Effector memory CD4-positive, alpha-beta T cell (primary cell): ENCODE data around the gene KCNS3.

Experiments
- DNase-seq, 3 donors: peaks; one replicate each; pipeline ENCODE4 v3.0.0-alpha.2; 2020
- H3K27ac ChIP-seq: 2 replicates; pipeline ENCODE4 v1.7.0; 2013; ENCODE audit warnings: mild to moderate bottlenecking, low read length, moderate library complexity; ENCODE audit not compliant: insufficient read depth, poor library complexity, severe bottlenecking
- H3K27me3 ChIP-seq: replicated peaks from 2 replicates; pipeline ENCODE4 v1.7.0; 2013; ENCODE audit warnings: mild to moderate bottlenecking, low read length; ENCODE audit not compliant: insufficient read depth, control insufficient read depth, poor library complexity, severe bottlenecking
- H3K36me3 ChIP-seq: 2 replicates; pipeline ENCODE4 v1.7.0; 2013; ENCODE audit warnings: mild to moderate bottlenecking, low read length, moderate library complexity; ENCODE audit not compliant: control insufficient read depth, insufficient read depth
- H3K4me1 ChIP-seq: 2 replicates; pipeline ENCODE4 v1.7.0; 2013; ENCODE audit warnings: low read length, mild to moderate bottlenecking; ENCODE audit not compliant: control insufficient read depth, insufficient read depth, poor library complexity, severe bottlenecking
- H3K4me3 ChIP-seq: 2 replicates; pipeline ENCODE4 v1.7.0; 2013; ENCODE audit warnings: low read length, low read depth, mild to moderate bottlenecking; ENCODE audit not compliant: insufficient read depth, poor library complexity, severe bottlenecking
- H3K9me3 ChIP-seq: 2 replicates; pipeline ENCODE4 v1.7.0; 2013; ENCODE audit warnings: mild to moderate bottlenecking, low read length, moderate library complexity; ENCODE audit not compliant: control insufficient read depth

The KCNS3 gene

GRCh38 chr2:17850151-17850550 lies 28.3 kb upstream of the KCNS3 start:
- Histone ChIP-seq H3K9me3 (no peaks in the 10 kb centered on the region), H3K36me3 (no peaks in the 10 kb centered on the region), H3K4me1 (no peaks in the 10 kb centered on the region), H3K4me3 (no peak overlapping the region), H3K27me3 (no peaks in the 10 kb centered on the region), H3K27ac (no peak overlapping the region)
- DNase-seq = no peak

GRCh38 chr2:17851731-17852585 lies 26.5 kb upstream of the KCNS3 start:
- Histone ChIP-seq H3K27me3 (no peaks in the 10 kb centered on the region), H3K4me1 (no peaks in the 10 kb centered on the region), H3K36me3 (no peaks in the 10 kb centered on the region), H3K4me3 (no peak overlapping the region), H3K9me3 (no peaks in the 10 kb centered on the region), H3K27ac (no peak overlapping the region)
- no peak for DNase-seq

GRCh38 chr2:17853799-17854198 lies 24.7 kb upstream of the KCNS3 start:
- Histone ChIP-seq H3K27me3 (no peaks in the 10 kb centered on the region), H3K36me3 (no peaks in the 10 kb centered on the region), H3K27ac (no peak overlapping the region), H3K4me3 (no peak overlapping the region), H3K9me3 (no peaks in the 10 kb centered on the region), H3K4me1 (no peaks in the 10 kb centered on the region)
- no peak for DNase-seq

DNA sequence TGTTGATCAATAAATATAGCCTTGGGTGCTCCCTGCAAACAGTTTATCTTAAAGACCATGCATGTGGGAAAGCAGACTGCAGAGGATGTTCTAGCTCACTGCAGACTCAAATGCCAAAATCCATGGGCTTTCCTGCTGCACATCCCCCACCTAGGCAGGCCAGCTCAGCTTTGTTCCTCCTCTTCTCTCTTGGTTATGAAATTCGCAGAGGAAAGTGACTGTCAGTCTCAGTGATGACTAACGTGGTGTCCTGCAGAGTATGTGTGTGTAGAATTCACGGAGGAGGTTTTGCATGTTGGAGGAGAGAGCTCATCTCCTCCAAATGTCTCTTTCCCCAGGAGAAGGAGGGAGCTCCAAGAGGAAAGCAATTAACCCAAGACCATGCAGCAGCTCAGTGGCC lies 21.4 kb upstream of the KCNS3 start:
- no peaks in the 10 kb centered on the region for H3K4me1 ChIP-seq
- no peak overlapping the region for H3K4me3 ChIP-seq
- no peak overlapping the region for H3K27ac ChIP-seq
- no peaks in the 10 kb centered on the region for H3K9me3 ChIP-seq
- no peaks in the 10 kb centered on the region for H3K36me3 ChIP-seq
- H3K27me3 ChIP-seq = no peaks in the 10 kb centered on the region
- DNase-seq = no peak

- H3K4me3 ChIP-seq = no peak overlapping the region
- no peaks in the 10 kb centered on the region for H3K27me3 ChIP-seq
- H3K9me3 ChIP-seq = no peaks in the 10 kb centered on the region
- no peaks in the 10 kb centered on the region for H3K4me1 ChIP-seq
- H3K27ac ChIP-seq = no peak overlapping the region
- DNase-seq = no peak
- H3K36me3 ChIP-seq = no peaks in the 10 kb centered on the region
These were observed 20.4 kb upstream of the KCNS3 start for GRCh38 chr2:17858064-17858463.

GRCh38 chr2:17863539-17863938 lies 14.9 kb upstream of the KCNS3 start:
- Histone ChIP-seq H3K36me3 (no peaks in the 10 kb centered on the region), H3K4me3 (no peak overlapping the region), H3K27me3 (no peaks in the 10 kb centered on the region), H3K9me3 (no peaks in the 10 kb centered on the region), H3K27ac (no peak overlapping the region), H3K4me1 (no peaks in the 10 kb centered on the region)
- DNase-seq = no peak

DNA sequence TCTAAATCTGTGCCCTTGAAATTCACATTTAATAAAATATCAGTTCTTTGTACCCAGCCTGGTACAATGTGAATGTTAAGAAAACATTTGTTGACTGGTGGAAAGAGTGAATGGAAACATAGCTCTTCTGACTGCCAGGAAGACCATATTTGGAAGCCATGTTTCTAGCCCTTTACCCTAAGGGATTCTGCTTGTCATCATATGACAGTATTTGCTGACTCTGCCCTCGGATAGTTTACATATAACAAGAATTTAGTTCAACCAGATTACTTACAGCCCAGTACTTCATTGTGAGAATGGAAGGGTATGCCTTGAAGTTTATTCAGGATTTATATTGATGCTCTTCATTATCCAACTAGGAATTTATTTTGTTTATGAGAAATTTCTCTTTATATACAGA lies 13.8 kb upstream of the KCNS3 start:
- H3K27me3 ChIP-seq = no peaks in the 10 kb centered on the region
- DNase-seq = no peak
- H3K36me3 ChIP-seq = no peaks in the 10 kb centered on the region
- H3K27ac ChIP-seq = no peak overlapping the region
- no peak overlapping the region for H3K4me3 ChIP-seq
- no peaks in the 10 kb centered on the region for H3K4me1 ChIP-seq
- H3K9me3 ChIP-seq = no peaks in the 10 kb centered on the region

GRCh38 chr2:17867133-17867532 lies 11.3 kb upstream of the KCNS3 start:
- no peaks in the 10 kb centered on the region for H3K9me3 ChIP-seq
- H3K4me3 ChIP-seq = no peak overlapping the region
- no peak for DNase-seq
- H3K27me3 ChIP-seq = no peaks in the 10 kb centered on the region
- H3K4me1 ChIP-seq = no peaks in the 10 kb centered on the region
- no peaks in the 10 kb centered on the region for H3K36me3 ChIP-seq
- H3K27ac ChIP-seq = no peak overlapping the region

DNA sequence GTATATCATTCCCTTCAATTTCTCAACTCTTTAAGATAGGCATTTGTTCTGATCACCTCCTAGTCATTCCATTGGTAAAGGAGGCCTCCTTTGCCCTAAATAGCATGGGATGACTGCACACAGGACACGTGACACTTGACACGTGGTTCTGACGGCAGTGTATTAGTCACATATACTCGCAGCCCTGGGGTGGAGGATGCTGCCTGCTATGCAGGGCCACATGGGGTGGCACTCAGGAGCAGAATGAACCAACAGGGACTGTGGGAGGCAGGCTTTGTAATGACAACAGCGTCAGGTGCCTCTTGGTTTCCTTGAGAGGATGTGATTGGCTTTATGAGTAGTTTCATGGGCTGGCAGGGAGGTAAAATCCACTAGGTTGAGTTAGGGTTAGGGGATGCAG lies 9.3 kb upstream of the KCNS3 start:
- Histone ChIP-seq H3K36me3 (no peaks in the 10 kb centered on the region), H3K27me3 (no peaks in the 10 kb centered on the region), H3K9me3 (no peaks in the 10 kb centered on the region), H3K27ac (no peak overlapping the region), H3K4me1 (no peaks in the 10 kb centered on the region), H3K4me3 (no peak overlapping the region)
- no peak for DNase-seq

DNA sequence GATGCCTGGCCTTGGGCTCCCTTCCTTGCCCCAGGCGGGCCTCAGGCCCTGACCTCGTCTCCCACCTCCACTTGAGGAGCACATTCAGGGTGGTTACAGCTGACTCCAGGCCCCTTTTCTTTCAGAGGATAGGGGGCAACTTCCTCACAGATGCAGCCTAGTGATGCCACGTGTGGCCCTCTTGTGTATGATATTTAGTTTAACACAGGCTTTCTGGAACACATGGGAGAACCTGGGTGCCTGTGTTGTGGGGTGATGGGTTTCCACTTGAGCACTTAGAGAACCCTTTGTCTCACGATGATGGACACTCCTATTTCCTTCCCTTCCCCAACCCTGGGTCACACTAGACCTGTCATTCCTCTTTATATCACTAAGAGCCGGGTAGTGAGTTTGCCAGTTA lies 6.8 kb upstream of the KCNS3 start:
- H3K4me3 ChIP-seq = no peak overlapping the region
- H3K9me3 ChIP-seq = no peaks in the 10 kb centered on the region
- H3K36me3 ChIP-seq = no peaks in the 10 kb centered on the region
- no peak for DNase-seq
- no peak overlapping the region for H3K27ac ChIP-seq
- H3K4me1 ChIP-seq = no peaks in the 10 kb centered on the region
- H3K27me3 ChIP-seq = peaks cover 3% of the 10 kb centered on the region
